GM18526 (cell line): Measurements from ENCODE around the gene RBM19.

Experiments used
- POLR2A ChIP-seq: IDR thresholded peaks from 3 replicates; pipeline ENCODE4 v1.6.1; 2011; ENCODE audit not compliant: insufficient read length; ENCODE audit errors: extremely low read depth

RBM19 gene

DNA sequence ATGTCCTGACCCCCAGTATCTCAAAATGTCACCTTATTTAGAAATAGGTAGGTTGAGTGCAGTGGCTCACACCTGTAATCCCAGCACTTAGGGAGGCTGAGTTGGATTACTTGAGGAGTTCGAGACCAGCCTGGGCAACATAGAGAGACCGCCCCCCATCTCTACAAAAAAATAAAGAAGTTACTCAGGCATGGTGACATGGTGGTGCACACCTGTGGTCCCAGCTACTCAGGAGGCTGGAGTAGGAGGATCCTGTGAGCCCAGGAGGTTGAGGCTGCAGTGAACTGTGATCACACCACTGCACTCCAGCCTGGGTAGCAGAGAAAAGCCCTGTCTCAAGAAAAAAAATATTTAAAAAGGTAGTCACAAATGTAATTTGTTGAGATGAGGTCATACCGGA is 27.9 kb upstream of the RBM19 start:
- no peak for TF ChIP-seq POLR2A

DNA sequence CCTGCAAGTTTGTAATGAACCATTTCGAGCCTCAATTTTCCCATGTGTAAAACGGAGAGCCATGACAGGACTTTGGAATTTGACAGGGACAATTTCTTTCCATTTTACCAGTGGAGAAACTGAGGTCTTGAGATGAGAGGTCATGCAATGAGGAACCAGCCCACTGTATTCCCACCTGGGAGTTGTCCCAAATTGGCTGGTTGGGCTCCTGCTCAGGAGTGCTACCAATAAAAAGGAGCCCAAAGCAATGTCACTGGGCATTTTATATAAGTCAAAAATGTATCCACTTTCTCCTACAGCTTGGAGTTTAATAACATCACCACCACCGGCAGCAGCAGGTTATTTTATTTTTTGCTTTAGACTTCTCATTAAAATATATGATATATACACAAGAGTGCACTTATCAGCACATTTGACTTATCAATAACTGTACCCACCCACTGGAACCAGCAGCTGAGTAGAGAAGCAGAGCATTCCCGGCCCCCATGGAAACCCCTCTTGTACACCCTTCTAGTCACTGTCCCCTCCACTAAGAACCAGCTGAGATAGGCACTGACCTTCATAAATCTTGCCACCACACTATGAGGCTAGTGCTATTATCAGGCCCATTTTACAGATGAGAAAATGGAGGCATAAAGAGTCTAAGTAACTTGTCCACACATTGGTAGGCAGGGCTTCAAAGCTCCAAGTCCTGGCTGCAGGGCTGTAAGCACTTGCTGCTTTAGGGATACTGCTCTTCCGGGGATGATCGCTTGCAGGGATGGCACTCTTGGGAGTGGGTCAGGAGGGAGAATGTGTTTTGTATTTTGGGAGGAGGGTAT is 25.3 kb upstream of the RBM19 start:
- no peak for TF ChIP-seq POLR2A

DNA sequence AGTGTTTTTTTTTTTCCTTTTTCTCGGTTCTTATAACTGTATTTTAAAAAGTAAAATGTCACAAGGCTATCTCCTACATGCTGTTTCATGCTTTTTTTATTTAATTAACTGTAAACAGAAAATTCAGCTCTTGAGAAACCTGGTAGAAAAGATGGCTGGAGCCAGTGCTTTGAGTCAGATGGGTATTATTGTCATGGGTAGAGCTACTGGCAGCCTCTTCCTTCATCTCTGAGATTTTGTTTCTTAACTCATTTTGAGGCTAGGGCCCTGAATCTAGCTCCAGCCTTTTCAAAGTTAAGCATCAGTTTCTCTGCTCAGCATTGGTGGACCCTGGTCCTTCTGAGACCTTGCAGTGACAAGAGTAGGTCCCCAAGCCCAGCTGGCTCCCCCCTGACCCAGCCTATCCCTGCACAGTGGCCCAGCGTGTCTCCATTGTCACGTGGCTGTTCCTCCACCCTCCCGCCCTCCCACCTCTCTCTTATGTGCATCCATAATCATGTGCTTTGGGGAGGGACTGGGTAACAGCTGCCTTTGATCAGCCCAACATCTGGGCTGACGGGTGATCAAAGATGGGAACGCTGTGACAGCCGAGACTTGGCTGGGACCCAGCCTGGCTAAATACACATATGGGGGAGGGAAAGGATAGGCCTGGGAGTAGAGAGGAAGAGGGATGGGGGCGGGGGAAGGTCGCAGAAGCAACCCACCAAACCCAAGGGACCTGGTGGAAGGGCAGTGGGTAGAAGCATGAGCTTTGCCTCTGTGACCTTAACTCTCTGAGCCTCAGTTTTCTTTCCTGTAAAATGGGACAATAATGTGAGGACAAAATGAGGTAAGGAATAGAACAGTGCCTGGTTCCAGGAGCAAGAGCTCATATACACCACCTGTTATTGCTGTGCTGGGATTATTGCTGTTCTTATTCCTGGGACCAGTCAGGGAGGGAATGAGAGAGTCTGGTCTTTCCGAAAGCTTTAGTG is 24.4 kb upstream of the RBM19 start:
- no peak for TF ChIP-seq POLR2A

DNA sequence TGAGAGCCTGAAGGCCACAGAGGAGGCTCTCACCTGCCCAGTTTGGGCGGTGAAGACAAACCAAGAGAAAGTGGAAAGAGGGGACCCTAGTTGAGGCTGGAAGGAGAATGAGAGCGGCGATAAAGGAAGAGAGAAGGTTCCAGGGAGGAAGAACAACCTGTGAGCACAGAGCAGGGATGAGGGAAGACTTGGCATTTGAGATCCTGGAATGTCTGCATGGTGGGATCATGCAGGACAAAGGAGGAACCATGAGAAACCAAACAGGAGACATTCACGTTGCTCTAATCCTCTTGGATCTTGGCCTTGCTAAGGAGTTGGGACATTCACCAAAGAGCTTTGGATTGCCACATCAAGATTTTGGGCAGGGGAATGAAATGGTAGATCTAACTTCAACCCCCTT is 22.9 kb upstream of the RBM19 start:
- TF ChIP-seq POLR2A: no peak

DNA sequence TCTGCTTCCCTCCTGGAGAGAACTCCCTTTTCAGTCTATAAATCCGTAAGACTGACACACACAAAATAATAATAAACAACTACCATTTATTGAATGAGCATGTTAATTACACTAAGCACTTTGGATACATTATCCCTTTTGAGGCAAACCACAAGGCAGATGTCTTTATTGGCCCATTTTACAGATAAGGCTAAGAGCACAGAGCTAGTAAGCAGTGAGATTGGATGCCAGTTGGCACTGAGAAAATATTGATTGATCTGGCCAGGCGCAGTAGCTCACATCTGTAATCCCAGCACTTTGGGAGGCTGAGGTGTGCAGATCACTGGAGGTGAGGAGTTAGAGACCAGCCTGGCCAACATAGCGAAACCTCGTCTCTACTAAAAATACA is 21.9 kb upstream of the RBM19 start:
- no peak for TF ChIP-seq POLR2A

DNA sequence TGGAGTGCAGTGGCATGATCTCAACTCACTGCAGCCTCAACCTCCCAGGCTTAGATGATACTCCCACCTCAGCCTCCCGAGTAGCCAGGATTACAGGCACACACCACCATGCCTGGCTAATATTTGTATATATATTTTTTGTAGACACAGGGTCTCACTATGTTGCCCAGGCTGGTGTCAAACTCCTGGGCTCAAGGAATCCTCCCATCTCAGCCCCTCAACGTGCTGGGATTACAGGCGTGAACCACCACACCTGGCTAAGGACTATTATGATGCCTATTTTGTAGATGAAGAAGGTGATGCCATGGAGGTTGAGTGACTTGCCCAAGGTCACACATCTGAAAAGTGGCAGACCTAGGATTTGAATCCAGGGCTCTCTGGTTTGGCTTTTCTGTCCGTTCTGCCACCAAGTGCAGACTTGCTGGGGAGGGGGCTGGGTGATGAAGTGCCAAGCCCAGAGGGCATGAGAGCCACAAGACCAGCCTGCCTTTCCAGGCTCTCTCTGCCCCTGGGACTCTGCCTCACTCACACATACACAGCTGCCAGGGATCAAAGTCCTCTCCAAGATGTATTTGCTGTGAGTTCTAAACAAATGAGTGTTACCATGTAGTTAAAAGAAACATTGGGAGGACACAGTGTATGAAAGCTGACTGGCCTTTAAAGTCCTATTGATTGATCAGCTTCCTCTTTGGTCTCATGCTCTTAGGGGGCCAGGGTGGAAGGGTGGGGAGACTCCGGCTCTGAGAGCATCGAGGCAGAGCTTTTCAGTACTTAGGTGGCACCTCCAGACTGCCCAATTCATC is 21.3 kb upstream of the RBM19 start:
- TF ChIP-seq POLR2A: no peak

DNA sequence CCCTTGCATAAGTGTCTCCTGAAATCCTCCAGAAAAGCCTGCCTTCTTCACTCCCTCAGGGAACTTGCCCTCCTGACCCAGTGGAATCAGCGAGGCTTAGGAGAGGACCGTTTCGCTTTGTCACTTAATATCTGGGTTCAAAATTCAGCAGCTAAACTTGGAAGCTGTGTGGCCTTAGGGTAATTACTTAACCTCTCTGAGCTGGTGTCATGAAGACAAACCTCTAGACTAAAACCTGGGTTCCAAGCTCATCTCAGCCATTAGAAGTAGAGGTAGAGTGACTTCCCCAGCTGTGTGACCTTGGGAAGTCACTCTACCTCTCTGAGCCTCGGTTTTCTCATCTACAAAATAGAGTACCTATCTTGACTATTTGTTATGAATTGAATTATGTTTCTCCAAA is 18.3 kb upstream of the RBM19 start:
- TF ChIP-seq POLR2A: no peak

DNA sequence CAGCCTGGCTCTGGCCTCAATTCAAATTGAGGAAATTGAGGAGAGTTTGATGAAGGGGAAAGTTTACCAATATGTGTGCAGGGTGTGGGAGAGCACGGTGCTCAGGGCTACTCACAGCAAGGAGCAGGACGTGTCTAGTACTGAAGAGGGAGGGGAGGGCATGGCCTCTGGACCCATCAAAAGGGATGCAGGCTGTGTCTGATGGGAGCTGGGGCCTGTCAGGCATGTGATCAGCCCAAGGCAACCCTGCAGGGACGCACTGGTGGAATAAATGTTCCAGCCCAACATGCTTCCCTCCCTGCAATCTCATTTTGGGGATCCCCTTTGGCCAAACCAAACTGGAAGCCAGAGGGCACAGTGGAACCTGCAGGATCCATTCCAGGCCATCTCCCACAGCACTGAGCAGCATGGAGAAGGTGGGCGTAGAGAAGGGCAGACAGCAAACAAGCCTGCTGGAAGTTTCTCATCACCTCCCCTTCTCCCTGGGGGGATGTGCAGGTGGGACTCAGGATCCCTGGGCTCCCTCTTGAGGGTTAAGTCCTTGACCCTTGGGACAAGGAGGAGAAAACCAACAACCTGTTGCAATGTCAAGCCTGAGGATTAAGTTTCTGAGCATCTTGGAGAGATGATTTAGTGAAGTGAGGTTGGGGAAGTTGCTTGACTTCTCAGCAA is 17.8 kb upstream of the RBM19 start:
- no peak for TF ChIP-seq POLR2A

DNA sequence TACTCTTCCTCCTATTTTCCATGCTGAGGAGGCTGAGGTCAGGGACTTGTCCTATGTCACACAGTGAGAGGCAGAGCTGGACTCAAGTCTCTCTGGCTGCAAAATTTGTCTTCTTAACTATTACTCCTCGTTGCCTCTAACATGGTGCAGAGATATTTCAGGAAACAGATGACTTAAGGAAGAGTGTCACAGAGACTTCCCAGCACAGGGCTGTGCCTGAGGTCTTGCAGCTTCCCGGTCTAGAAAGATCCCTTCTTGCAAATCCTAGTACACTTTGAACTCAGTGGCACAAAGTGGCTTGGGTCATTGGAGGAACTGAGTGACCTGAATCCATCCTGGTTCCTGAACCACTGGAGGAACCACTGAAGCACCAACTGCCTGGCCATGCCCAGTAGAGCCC is 17.1 kb upstream of the RBM19 start:
- TF ChIP-seq POLR2A: no peak

DNA sequence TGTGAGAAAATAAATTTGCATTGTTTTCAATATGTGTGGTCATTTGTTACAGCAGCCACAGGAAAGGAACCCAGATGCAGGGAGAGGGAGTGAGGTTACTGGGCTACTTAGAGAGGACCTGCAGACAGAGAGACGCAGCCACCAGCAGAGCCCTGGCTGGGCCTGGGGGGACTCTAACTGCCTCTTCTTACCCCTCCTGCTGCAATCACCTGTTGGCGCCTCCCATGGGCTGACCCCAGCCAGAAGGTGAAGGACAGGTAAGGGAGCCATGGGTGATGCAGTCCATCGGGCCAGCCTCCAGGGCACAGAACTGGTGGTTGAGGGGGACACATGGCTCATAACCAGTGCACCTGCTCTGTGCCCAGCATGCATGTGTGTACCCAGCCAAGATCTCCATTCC is 15.8 kb upstream of the RBM19 start:
- no peak for TF ChIP-seq POLR2A

DNA sequence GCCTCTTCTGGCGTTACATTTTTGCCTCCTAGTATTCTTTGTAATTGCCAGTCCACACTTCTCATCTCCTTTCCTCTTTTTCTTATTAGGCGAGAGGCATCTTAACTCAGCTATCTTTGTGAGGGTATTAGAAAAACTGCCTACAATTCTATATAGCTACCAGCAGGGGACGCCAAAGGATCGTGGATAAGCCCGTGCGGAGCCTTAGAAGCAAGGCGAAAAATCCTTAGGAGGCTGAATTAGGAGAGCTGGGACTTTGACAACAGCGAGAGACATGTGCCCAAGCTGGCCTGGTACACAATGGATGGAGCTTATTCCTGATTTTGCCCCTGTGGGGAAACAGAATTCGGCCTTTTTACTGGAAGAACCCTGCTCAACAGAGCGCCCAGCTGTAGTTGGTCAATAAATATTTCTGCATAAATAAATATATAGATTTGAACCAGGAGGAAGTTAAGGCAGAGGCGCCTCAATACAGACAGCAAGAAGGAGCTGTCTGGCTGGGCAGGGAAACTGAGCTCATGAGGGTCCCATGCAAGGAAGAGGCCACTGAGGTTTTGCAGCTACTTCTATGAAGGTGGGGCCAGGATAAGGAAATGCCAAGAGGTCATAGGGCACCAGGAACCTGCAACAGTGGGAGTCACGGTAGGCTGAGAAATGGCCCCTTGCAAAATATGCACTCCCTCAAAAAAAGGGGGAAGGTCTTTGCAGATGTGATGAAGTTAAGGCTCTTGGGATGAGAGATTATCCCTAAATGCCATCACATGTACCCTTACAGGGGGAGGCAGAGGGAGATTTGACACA is 14.6 kb upstream of the RBM19 start:
- no peak for TF ChIP-seq POLR2A

DNA sequence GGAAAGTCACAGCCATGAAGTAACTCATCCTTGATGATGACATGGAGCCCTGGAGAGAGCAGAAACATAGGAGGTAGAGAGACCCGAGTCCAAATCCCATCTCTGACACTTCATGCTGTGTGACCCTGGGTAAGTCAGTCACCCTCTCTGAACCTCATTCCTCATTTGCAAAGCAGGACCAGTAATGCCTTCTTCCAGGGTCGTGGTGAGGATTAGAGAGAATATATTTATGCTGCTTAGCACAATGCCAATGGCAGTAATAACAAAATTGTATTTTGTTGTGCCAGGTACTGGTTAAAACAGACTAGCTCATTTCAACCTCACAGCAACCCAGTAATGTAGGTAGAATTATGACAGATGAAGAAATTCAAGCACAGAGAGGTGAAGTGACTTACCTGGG is 13.9 kb upstream of the RBM19 start:
- TF ChIP-seq POLR2A: no peak

DNA sequence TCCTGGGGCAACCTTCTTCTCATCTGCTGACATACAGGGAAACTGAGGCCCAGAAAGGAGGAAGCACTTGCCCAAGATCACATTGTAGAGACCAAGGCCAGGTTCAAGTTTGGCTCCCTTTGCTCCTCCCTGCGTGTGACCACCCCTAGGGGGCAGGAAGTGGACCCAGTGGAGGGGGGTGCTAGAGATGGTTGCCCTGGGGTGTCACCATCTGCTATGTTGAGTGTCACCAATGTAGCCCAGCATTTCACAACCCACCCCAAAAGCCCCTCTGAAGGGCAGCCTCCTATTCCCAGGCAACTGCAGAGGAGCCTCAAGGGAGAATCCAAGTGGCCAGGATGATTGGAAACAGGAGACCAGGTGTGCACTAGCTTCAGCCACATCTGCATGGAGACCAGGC is 12.0 kb upstream of the RBM19 start:
- no peak for TF ChIP-seq POLR2A

DNA sequence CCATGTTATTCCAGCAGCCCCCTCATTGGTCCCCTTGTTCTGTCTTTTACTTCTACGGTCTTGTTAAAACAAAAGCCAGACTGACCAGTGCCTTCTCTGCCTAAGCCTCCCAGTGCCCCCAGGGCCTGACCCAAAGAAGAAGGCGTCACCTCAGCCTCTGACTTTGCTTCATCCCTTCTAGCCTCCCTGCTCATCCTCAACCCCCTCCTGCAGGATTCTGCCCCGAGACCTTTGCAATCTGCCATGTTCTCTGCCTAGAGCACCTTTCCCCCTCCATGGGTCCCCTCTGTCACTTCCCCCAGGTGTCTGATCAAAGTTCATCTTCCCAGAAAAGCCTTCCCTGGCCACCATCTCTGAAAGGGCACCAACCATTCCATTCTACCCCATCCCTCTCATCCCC is 7.9 kb upstream of the RBM19 start:
- no peak for TF ChIP-seq POLR2A
